ENCODE data around the gene TRIM38. TPM values are rescaled to one million over a fixed set of nuclear protein-coding genes. Genes with fewer than 3 reads are reported as not detected.
A peak's percentile ranks its signal among the peaks of the same experiment; 100 is the strongest.

TRIM38 gene
- total and polyA plus RNA-seq, 2 of the 13 experiments (the other 11 are each of a cell fraction or from before 2014, with no cell fraction given), result 2.5 to 3.1 TPM

DNA sequence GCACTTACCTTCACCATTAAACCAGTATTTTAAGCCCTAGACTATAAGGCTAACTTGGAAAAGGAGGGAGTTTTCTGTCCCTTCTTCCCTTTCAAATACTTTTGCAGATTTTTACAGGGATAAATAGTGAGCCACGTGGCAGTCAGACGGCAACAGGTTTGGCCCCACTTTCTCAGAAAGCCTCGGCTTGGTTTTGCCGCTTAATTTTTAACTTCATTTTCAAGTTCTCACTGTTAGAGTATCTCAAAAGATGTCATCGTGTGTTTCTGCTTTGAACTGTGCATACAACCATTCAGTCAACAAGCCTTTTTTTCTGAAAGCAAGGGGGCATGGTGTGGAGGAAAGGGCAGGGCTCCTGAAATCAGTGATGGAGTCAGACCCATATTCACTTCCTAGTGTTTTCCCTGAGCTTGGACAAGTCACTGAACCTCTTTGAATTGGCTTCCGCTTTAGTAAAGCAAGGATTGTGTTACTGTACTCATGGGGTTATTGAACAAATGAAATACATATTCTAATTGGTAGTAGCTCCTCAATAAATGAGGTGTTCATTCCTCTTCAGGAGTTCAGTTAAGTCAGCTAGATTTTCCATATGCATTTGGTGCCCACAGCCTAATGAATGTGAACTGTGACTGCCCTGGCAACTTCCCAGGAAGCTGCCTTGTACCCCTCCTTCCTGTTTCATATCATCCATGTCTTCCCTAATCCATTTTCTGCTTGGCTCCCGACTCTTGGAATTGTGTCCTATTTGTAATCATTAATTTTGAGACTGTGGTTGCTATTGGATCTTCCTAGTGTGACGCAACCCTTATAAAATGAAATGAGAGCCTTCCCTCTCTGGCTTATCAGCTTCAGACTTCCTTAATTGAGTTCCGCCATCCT is 31.8 kb upstream of the TRIM38 start, which contains the start of gene SLC17A2 (continued):
- TF ChIP-seq ZNF639 (CRISPR knock-in tag; conservative IDR thresholded peaks at IDR 0.05), result no peak
- peak; percentile 91 for TF ChIP-seq ZNF3 (CRISPR knock-in tag; IDR thresholded peaks at IDR 0.05)
- no peak for TF ChIP-seq ZBTB21 (CRISPR knock-in tag; IDR thresholded peaks at IDR 0.05)
- TF ChIP-seq ZNF644 (CRISPR knock-in tag; IDR thresholded peaks at IDR 0.05; ENCODE audit: low read depth), result peak; percentile 74
- TF ChIP-seq, protein P1, sequence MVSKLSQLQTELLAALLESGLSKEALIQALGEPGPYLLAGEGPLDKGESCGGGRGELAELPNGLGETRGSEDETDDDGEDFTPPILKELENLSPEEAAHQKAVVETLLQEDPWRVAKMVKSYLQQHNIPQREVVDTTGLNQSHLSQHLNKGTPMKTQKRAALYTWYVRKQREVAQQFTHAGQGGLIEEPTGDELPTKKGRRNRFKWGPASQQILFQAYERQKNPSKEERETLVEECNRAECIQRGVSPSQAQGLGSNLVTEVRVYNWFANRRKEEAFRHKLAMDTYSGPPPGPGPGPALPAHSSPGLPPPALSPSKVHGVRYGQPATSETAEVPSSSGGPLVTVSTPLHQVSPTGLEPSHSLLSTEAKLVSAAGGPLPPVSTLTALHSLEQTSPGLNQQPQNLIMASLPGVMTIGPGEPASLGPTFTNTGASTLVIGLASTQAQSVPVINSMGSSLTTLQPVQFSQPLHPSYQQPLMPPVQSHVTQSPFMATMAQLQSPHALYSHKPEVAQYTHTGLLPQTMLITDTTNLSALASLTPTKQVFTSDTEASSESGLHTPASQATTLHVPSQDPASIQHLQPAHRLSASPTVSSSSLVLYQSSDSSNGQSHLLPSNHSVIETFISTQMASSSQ (IDR thresholded peaks at IDR 0.05; ENCODE audit: low read depth), result peak; percentile 88
- TF ChIP-seq, protein P1 (CRISPR knock-in tag; IDR thresholded peaks at IDR 0.05; ENCODE audit: borderline replicate concordance), result peak; percentile 85; the same call in 1 of the 2 replicates
- no peak for TF ChIP-seq NRL (CRISPR knock-in tag; IDR thresholded peaks at IDR 0.05; ENCODE audit: borderline replicate concordance)
- TF ChIP-seq ZMAT5 (CRISPR knock-in tag; IDR thresholded peaks at IDR 0.05; ENCODE audit: borderline replicate concordance, low read depth), result no peak
- TF ChIP-seq NCOA2 (CRISPR knock-in tag; IDR thresholded peaks at IDR 0.05), result peak; percentile 78
- TF ChIP-seq, protein P2, sequence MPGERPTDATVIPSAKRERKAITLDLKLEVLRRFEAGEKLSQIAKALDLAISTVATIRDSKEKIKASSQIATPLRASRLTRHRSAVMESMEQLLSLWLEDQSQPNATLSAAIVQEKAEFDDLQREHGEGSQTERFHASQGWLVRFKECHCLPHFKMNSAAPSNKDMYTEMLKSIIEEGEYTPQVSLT (CRISPR knock-in tag; IDR thresholded peaks at IDR 0.05; ENCODE audit: borderline replicate concordance, low read depth), result no peak
- TF ChIP-seq, protein P3, sequence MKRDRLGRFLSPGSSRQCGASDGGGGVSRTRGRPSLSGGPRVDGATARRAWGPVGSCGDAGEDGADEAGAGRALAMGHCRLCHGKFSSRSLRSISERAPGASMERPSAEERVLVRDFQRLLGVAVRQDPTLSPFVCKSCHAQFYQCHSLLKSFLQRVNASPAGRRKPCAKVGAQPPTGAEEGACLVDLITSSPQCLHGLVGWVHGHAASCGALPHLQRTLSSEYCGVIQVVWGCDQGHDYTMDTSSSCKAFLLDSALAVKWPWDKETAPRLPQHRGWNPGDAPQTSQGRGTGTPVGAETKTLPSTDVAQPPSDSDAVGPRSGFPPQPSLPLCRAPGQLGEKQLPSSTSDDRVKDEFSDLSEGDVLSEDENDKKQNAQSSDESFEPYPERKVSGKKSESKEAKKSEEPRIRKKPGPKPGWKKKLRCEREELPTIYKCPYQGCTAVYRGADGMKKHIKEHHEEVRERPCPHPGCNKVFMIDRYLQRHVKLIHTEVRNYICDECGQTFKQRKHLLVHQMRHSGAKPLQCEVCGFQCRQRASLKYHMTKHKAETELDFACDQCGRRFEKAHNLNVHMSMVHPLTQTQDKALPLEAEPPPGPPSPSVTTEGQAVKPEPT (CRISPR knock-in tag; IDR thresholded peaks at IDR 0.05; ENCODE audit: low read depth), result no peak
- no peak for TF ChIP-seq SYNCRIP (IDR thresholded peaks at IDR 0.05; ENCODE audit: insufficient read depth, low read depth, low read length)
- 0 out of 2 replicates have a peak, but pooled peaks have one; percentile 44 for TF ChIP-seq TGIF2 (CRISPR knock-in tag; IDR thresholded peaks at IDR 0.05)
- TF ChIP-seq SIX4 (CRISPR knock-in tag; IDR thresholded peaks at IDR 0.05), result 0 out of 2 replicates have a peak, but pooled peaks have one; percentile 19
- TF ChIP-seq THAP9 (CRISPR knock-in tag; IDR thresholded peaks at IDR 0.05; ENCODE audit: borderline replicate concordance), result no peak
- TF ChIP-seq ZEB1 (IDR thresholded peaks at IDR 0.05; ENCODE audit: insufficient replicate concordance, low read depth), result no peak
- TF ChIP-seq THYN1 (CRISPR knock-in tag; IDR thresholded peaks at IDR 0.05; ENCODE audit: borderline replicate concordance, low read depth), result 0 out of 2 replicates have a peak, but pooled peaks have one; percentile 93
